Thyroid gland (tissue), 4 donors: ENCODE data around the gene ARHGAP35.

Experiments
- POLR2A ChIP-seq, 2 donors: fragments of 450-650 bp; IDR thresholded peaks; one replicate each; pipeline ENCODE4 v1.6.1; 2017; ENCODE audit warnings: antibody characterized with exemption in 2 of 2, mild to moderate bottlenecking in 2 of 2, moderate library complexity in 1 of 2
- TF ChIP-seq, protein P1 (sequence below), 6 experiments: fragments of 200-600 bp in 3 of 6; fragments of 450-650 bp in 3 of 6; sonication (generic) in 3 of 6; IDR thresholded peaks; one replicate each; pipeline ENCODE4 v1.5.1; 2016 to 2019; ENCODE audit warnings: antibody characterized with exemption in 6 of 6, mild to moderate bottlenecking in 2 of 6, inconsistent platforms in 1 of 6, moderate library complexity in 1 of 6

DNA sequence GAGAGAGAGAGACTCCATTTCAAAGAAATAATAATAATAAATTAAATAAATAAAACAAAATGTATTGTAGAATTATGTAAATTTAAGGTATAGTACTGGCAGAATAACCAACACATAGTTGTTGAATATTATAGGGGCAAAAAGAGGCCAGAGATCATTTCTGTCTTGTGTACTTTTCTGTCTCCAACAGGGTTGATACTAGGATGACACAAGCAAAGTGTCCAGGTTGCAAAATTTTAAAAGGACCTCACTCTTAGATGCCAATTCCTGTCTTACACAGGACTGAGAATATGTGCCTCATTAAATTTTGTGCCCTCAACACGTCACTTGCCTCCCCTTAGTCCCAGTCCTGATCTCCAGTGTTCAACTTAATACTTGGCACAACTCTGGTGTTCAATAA, 8.0 kb upstream of the ARHGAP35 start:
- TF ChIP-seq, protein P1, sequence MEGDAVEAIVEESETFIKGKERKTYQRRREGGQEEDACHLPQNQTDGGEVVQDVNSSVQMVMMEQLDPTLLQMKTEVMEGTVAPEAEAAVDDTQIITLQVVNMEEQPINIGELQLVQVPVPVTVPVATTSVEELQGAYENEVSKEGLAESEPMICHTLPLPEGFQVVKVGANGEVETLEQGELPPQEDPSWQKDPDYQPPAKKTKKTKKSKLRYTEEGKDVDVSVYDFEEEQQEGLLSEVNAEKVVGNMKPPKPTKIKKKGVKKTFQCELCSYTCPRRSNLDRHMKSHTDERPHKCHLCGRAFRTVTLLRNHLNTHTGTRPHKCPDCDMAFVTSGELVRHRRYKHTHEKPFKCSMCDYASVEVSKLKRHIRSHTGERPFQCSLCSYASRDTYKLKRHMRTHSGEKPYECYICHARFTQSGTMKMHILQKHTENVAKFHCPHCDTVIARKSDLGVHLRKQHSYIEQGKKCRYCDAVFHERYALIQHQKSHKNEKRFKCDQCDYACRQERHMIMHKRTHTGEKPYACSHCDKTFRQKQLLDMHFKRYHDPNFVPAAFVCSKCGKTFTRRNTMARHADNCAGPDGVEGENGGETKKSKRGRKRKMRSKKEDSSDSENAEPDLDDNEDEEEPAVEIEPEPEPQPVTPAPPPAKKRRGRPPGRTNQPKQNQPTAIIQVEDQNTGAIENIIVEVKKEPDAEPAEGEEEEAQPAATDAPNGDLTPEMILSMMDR (IDR thresholded peaks at IDR 0.05), result no peak
- TF ChIP-seq POLR2A (IDR thresholded peaks at IDR 0.05), result no peak
